Middle frontal gyrus (tissue), 1 donor: ENCODE measurements around the gene FAXC.
"Not testable (repeated sequence)": the region's sequence is repeated elsewhere in the genome, so short reads cannot be mapped to it uniquely, and the experiment has no call there.

ENCODE experiments used
- DNase-seq: peaks from one replicate; pipeline ENCODE4 v3.0.0-alpha.2; 2015; ENCODE audit warnings: low spot score; ENCODE audit errors: extremely low spot score

FAXC gene

GRCh38 chr6:99341862-99342455, 7.5 kb downstream of the FAXC start:
- DNase-seq = no peak

DNA sequence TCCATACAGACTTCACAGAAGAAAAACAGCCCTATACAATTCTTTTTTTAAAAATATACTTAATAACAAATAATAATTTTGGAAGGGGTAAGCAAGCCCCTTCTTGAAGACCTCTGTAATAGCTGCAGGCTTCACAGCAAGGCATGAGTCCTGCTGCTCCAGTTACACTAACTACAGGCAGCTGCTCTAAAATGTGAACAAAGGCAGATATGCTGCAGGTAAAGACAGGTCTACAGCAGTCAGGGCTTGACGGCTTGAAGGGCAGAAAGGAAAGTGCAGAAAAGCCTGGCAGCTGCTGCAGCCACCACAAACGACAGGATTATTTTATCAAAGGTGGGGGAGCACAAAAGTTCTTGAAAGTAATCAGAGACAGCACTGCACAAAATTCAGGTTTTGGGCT, 11.3 kb downstream of the FAXC start:
- DNase-seq = no peak

DNA sequence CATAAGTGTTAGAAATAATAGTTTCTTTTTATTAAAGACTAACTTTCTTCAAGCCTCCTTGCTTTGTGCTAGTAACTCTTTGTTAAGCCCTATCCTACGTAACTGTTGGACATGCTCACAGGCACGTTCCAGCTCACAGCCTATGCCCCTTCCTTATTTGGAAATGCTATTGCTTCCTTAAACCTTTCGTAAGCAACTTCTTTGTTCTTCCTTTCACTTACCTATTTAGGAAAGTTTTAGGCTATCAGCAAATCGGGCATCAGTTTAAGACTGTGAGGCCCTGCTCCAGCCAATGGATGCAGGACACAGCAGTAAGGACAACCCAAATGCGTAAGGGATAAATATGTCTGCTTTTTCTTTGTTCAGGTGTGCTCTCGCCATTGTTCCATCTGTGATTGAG, 14.2 kb downstream of the FAXC start:
- not testable (repeated sequence) for DNase-seq

- no peak for DNase-seq
Measured at GRCh38 chr6:99334526-99335127, 14.8 kb downstream of the FAXC start.

GRCh38 chr6:99333068-99333467, 16.4 kb downstream of the FAXC start:
- no peak for DNase-seq

GRCh38 chr6:99331531-99331930, 17.9 kb downstream of the FAXC start:
- DNase-seq = no peak

DNA sequence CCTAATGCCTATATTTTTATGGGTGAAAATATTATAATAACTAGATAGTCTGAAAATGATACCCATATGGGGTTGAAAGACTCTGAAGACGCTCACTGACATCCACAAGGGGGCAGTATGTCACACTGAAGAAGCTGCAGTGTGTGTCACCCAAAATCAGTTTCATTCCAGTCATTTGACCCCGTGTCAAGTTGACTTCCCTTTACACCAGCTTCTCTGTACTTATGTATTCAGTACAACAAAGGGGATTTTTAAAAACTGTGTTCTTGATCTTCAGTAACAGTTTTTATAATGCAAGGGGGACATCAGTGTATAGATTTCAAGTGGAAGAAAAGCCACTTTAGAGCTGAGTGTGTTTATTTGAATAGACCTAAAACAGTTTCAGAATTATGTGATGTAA, 19.3 kb downstream of the FAXC start:
- peak; percentile 11 for DNase-seq

- no peak for DNase-seq
Measured at GRCh38 chr6:99324996-99325395, 24.5 kb downstream of the FAXC start.

- DNase-seq = no peak
Measured at GRCh38 chr6:99318566-99318965, 30.9 kb downstream of the FAXC start.

DNA sequence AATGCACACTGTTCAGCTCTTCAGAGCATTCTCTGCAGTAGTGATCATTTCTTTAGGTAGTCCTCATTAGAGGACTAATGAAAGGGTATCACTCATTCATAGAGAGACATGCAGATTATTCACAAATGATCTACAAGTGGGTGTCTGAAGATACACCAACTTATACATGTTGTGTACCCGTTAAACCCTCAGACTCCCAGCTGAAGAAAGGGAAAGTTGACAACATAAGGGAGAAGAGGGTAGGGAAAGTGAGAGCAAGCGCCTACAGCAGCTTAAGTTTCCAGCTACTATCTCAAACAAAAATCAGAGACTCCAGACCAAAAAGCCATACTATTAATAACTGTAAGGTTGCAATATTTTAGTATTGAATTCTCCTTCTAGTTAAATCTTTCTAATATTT, 37.1 kb downstream of the FAXC start:
- DNase-seq = no peak

GRCh38 chr6:99310553-99310952, 38.9 kb downstream of the FAXC start:
- no peak for DNase-seq

DNA sequence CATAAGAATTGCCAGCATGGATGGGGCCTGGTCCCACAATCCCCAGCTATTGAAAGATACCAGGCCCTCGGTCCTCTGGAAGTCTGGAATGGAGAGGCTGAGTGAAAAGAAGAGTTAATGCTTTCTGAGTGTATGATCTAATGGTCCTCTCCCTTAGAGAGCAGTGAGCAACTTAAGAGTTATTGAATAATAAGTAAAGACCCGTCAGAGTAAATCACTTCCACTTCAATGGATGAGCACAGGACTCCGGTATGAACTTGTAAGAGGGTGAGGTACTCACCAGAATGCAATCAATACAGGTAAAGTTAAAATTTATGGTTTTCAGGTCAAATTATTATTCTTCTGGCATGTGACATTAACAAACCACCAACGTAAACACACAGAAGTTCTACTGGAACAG, 39.9 kb downstream of the FAXC start:
- DNase-seq = no peak

GRCh38 chr6:99308788-99309187, 40.7 kb downstream of the FAXC start:
- DNase-seq = no peak

DNA sequence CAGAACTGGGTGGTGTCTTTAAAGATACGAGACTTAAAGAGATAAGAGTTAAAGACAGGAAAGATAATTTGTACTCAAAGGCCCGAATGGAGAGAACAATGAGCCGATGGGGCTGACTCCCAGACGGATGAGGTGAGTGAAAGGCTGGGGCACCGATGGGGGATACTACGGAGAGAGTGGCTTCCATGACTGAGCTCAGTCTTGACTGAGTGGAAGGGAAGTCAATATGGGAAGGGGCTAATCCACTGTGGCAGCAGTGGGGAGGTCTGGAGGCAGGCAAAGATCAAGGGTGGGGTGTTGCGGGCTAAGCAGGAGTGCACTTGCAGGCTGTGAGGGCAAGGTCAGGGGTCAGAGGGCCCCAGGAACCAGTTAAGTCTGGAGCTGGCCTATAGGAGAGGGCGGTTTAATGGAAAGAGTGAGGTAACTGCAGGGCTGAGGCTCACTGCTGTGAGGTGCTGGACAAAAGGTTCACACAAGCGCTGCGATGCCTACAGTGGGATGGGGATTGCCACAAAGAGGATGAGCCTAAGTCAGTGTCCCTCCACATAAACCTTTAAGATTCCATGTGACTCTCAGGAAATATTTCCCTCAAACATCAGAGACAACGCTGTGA, 42.1 kb downstream of the FAXC start:
- no peak for DNase-seq

DNA sequence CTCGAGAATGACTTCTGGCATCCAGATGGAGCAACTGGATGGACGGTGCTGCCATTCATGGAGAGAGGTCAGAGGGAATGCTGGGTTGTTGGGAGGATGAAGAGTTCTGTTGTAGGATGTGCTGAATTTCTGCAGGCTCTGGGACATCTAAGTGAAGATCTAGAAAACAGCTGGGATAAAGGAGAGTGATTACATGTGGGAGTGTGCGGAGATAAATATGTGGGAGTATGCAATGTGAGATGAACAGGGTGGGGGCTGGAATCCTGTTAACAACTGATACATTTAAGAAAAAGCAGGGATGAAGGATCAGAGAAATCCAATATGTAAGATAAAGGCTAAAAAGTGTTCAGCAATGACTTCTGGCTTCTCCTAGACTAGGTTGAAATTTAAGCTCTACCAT, 43.1 kb downstream of the FAXC start:
- no peak for DNase-seq

DNA sequence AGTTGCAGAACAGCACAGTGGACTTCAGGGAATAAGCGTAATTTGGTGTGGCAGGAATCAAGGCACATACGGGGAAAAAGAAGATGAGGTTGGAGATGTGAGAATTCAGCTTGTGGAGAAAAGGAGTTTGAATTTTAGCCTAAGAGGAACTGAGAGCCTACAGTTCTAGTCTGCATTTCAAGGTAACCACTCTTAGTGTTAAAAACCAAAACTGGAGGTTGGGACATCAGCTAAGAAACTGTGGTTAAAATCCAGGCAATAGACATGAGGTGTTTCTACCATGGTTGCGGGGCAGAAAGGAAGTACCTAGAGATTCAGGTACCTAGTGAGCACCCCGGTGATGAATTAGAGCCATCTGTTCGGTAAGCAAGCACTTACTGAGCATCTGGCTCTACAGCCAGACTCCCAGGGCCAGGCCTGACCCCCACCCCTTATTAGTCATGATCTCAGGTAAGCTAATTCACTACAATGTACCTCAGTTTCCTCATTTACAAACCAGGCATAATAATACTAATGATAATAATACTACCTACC, 44.4 kb downstream of the FAXC start:
- no peak for DNase-seq

GRCh38 chr6:99297415-99297814, 52.1 kb downstream of the FAXC start:
- no peak for DNase-seq

- DNase-seq = no peak
Measured at GRCh38 chr6:99297006-99297405, 52.5 kb downstream of the FAXC start.

- DNase-seq = no peak
Measured at GRCh38 chr6:99296261-99296660, 53.2 kb downstream of the FAXC start.

DNA sequence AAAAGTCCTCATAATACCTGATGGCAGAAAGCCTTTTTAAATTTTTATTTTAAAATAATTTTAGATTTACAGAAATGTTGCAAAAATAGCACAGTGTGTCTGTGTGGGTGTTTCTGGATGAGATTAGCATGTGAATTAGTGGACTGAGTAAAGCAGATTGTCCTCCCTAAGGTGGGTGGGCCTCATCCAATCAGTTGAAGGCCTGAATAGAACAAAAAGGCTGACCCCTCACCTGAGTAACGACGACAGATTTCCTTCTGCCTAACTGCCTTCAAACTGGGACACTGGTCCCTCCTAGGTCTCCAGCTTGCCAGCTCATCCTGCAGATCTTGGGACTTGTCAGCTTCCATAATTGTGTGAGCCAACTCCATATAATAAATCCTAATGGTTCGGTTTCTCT, 54.2 kb downstream of the FAXC start:
- DNase-seq = no peak

GRCh38 chr6:99294786-99295185, 54.7 kb downstream of the FAXC start:
- DNase-seq = no peak

DNA sequence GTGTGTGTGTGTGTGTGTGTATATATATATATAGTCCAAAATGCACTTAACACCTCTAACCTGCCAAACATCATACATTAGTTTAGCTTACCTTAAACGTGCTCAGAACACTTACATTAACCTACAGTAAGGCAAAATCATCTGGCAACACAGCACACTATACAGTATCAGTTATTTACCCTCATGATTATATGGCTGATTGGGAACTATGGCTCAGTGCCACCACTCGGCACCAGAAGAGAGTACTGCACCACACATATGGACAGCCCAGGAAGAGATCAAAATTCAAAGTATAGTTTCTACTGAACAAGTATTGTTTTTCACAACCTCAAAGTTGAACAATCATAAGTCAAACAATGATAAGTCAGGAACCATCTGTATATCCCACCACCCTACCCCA, 59.8 kb downstream of the FAXC start:
- no peak for DNase-seq

- DNase-seq = no peak
Measured at GRCh38 chr6:99288668-99289067, 60.8 kb downstream of the FAXC start.
